ENCODE measurements around the gene EFCAB13.

Gene EFCAB13

DNA sequence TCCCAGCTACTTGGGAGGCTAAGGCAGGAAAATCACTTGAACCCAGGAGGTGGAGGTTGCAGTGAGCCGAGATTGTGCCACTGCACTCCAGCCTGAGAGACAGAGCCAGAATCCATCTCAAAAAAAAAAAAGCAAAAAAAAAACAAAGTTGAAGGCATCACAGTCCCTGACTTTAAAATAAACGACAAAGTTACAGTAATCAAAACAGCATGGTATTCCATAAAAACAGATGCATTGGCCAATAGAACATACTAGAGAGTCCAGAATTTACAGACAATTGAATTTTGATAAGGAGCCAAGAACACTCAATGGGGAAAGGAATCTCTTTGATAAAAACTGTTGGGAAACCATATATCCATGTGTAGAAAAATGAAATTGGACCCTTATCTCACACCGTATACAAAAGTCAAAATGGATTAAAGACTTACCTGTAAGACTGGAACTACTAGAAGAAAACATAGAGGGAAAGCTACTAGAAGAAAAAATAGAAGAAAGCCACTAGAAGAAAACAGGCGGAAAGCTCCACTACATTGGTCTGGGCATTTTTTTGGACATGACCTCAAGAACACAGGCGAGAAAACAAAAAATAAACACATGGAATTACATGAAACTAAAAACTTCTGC is 2.8 kb upstream of the EFCAB13 start:
- TF ChIP-seq, protein P1, sequence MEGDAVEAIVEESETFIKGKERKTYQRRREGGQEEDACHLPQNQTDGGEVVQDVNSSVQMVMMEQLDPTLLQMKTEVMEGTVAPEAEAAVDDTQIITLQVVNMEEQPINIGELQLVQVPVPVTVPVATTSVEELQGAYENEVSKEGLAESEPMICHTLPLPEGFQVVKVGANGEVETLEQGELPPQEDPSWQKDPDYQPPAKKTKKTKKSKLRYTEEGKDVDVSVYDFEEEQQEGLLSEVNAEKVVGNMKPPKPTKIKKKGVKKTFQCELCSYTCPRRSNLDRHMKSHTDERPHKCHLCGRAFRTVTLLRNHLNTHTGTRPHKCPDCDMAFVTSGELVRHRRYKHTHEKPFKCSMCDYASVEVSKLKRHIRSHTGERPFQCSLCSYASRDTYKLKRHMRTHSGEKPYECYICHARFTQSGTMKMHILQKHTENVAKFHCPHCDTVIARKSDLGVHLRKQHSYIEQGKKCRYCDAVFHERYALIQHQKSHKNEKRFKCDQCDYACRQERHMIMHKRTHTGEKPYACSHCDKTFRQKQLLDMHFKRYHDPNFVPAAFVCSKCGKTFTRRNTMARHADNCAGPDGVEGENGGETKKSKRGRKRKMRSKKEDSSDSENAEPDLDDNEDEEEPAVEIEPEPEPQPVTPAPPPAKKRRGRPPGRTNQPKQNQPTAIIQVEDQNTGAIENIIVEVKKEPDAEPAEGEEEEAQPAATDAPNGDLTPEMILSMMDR (conservative IDR thresholded peaks at IDR 0.05), result no peak
- H3K27ac ChIP-seq, result no peak overlapping the region

DNA sequence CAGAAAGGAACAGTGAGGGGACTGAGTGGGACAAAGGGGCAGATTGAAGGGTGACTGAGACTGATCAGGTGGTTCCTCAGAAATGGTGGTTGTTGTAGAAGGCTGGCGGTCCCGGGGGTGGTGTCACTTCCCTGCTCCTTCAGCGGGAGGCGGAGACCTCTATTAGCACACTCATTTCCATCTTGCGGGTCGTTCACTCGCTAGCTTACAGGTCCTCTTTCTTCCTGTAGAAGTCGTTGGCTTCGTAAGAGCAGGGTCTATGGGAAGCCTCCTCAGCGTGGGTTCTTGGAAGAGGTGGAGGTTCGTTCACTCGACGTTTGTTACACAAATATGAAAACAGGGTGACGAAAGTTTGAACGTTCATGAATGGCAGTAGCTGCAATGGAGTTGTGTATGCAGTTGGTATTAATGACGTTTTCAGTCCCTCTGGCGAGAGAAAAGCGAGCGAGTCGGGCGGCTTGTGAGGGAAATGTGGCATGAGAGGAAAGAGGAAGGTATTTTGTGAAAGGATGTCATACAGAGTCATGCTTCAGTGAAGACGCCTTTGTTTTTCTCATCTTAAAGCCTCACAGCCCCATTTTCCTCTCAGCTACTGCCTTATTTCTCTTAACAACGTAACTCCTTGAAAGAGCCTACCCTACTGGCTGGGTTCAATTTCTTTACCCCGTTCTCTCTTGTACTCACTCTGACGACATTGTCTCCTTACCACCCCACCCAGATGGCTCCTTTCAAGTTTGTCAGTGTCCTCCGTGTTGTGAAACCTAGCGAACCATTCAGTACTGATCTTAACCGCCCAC is 667 bp downstream of the EFCAB13 start:
- H3K27ac ChIP-seq, result peak overlapping the region; percentile 81
- TF ChIP-seq, protein P1 (conservative IDR thresholded peaks at IDR 0.05), result no peak

DNA sequence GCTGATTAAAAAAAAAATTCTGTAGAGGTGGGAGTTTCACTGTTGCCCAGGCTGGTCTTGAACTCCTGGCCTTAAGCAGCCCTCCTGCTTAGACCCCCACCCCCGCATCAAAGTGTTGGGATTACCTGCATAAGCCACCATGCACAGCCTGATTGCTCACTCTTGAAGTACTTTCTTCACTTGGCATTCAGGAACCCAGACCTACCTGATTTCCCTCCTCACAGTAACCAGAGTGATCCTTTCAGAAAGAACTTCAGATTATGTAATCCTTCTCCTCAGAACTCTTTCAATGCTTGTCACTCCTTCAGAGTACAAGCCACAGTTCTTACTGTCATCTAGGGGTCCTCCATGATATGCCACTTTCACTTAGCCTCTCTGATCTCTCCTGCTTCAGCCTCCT is 1.4 kb downstream of the EFCAB13 start:
- no peak overlapping the region for H3K27ac ChIP-seq
- TF ChIP-seq, protein P1 (conservative IDR thresholded peaks at IDR 0.05), result no peak

DNA sequence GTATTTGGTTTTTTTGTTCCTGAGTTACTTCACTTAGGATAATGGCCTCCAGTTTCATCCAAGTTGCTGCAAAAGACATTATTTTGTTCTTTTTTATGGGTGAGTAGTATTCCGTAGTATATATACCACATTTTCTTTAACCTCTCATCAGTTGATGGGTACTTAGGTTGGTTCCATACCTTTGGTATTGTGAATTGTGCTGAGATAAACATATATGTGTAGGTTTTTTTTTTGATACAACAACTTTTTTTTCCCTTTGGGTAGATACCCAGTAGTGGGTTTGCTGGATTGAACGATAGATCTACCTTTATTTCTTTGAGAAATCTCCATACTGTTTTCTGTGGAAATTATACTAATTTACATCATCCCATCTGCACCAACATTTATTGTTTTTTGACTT is 6.8 kb downstream of the EFCAB13 start:
- TF ChIP-seq, protein P1 (conservative IDR thresholded peaks at IDR 0.05), result no peak
- H3K27ac ChIP-seq, result no peak overlapping the region

DNA sequence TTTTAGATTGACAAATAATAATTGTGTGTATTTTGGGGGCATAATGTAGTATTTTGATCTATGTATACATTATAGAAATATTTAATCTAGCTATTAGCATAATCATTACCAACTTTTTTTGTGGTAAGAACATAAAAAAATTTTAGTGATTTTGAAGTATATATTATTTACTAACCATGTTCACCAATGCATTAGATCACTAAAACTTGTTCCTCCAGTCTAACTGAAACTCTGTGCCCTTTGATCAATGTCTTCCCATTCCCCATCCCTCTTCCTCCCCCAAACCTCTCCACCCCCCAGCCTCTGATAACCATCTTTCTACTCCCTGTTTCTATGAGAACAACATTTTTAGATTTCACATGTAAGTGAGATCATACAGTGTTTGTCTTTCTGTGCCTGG is 8.5 kb downstream of the EFCAB13 start:
- no peak overlapping the region for H3K27ac ChIP-seq
- TF ChIP-seq, protein P1 (conservative IDR thresholded peaks at IDR 0.05), result no peak

DNA sequence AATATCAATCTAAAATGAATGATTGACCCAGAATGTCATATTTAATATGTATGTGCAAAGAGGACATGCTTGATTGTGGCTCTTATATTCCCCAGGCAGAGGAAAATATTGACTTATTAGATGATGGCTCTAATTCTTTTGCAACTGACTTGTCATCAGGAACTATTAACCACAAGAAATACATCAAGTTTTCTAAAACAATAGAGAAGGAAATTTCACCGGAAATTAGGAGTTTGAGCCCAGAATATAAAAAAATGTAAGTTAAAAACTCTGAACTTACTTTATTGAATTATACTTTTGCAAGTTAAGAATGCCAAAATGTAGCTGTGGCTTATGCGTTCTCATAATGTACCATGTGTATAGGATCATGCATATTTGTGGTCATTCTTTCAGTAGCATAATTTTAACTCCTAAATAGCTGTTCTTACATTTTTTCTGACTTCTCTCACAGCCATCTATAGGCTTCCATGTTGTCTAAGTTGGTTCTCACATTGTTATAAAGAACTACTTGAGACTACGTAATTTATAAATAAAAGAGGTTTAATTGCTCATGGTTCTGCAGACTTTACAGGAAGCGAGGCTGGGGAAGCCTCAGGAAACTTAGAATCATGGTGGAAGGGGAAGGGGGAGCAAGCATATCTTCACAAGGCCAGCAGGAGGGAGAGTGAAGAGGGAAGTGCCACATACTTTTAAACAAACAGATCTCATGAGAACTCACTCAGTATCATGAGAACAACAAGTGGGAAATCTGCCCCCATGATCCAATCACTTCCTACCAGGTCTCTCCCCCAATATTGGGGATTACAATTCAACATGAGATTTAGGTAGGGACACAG is 11.6 kb downstream of the EFCAB13 start:
- no peak overlapping the region for H3K27ac ChIP-seq
- TF ChIP-seq, protein P1 (conservative IDR thresholded peaks at IDR 0.05), result no peak

DNA sequence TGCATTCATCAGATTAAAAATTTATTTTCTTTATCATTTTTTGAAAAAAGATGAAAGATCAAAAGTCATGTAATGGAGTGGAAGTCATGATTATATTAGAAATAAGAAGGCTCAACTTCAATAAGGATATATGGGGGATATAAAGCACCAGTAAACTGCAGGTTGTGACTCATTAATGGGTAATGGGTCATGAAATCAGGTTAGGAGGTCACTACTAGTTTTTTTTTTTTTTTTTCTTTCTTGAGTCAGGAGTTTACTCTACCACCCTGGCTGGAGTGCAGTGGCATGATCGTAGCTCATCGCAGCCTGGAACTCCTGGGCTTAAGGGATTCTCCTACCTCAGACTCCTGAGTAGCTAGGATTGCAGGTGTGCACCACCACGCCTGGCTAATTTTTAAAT is 14.3 kb downstream of the EFCAB13 start:
- TF ChIP-seq, protein P1 (conservative IDR thresholded peaks at IDR 0.05), result no peak
- H3K27ac ChIP-seq, result no peak overlapping the region
